Keratinocyte (primary cell): ENCODE results near the gene TMCC1. TPM values are rescaled to one million over a fixed set of nuclear protein-coding genes. Genes with fewer than 3 reads are reported as not detected.

ENCODE experiments used
- DNase-seq: peaks from one replicate; pipeline ENCODE4 v3.0.0-alpha.2; 2011; ENCODE audit warnings: low read depth, missing footprints, low spot score
- FAIRE-seq: peaks from 2 replicates; lab custom pipeline; 2011; peaks lifted over from hg19 to GRCh38; lab: Jason Lieb, UNC
- H2AFZ ChIP-seq: 2 replicates; pipeline ENCODE4 v1.6.0; 2012; ENCODE audit warnings: low read length, control low read depth, inconsistent platforms; ENCODE audit not compliant: control insufficient read depth
- H3K27ac ChIP-seq: 2 replicates; pipeline ENCODE4 v1.5.1; 2011; ENCODE audit warnings: low read length; ENCODE audit not compliant: control insufficient read depth, insufficient read depth
- H3K27me3 ChIP-seq: 3 replicates; pipeline ENCODE4 v1.6.0; 2011; ENCODE audit warnings: low read length; ENCODE audit not compliant: control insufficient read depth, insufficient read depth; ENCODE audit errors: extremely low read depth
- H3K36me3 ChIP-seq, 2 experiments: 2 replicates in 1 of 2; 3 replicates in 1 of 2; pipeline ENCODE4 v1.5.1; 2011; ENCODE audit warnings: low read length in 2 of 2, mild to moderate bottlenecking in 1 of 2; ENCODE audit not compliant: control insufficient read depth in 2 of 2, insufficient read depth in 2 of 2; ENCODE audit errors: extremely low read depth in 1 of 2
- H3K4me1 ChIP-seq: 3 replicates; pipeline ENCODE4 v1.5.1; 2011; ENCODE audit warnings: low read length; ENCODE audit not compliant: control insufficient read depth, insufficient read depth; ENCODE audit errors: extremely low read depth
- H3K4me2 ChIP-seq: 3 replicates; pipeline ENCODE4 v1.6.0; 2011; ENCODE audit warnings: low read depth, low read length; ENCODE audit not compliant: control insufficient read depth, insufficient read depth; ENCODE audit errors: extremely low read depth
- H3K4me3 ChIP-seq, 3 experiments: fragments of 200-600 bp in 1 of 3; sonication (generic) in 1 of 3; 2 replicates in 2 of 3; 3 replicates in 1 of 3; pipeline ENCODE4 v1.5.1; 2011 to 2016; ENCODE audit warnings: low read length in 3 of 3, mild to moderate bottlenecking in 3 of 3, control low read depth in 2 of 3, inconsistent platforms in 1 of 3, low read depth in 1 of 3, mixed read lengths in 1 of 3, mixed run types in 1 of 3, moderate library complexity in 1 of 3; ENCODE audit not compliant: control insufficient read depth in 2 of 3, insufficient read depth in 2 of 3; ENCODE audit errors: extremely low read depth in 1 of 3
- H3K79me2 ChIP-seq: 2 replicates; pipeline ENCODE4 v1.6.0; 2012; ENCODE audit warnings: low read length; ENCODE audit not compliant: control insufficient read depth, insufficient read depth
- H3K9ac ChIP-seq: 3 replicates; pipeline ENCODE4 v1.6.0; 2011; ENCODE audit warnings: low read length; ENCODE audit not compliant: control insufficient read depth, insufficient read depth; ENCODE audit errors: extremely low read depth
- H3K9me1 ChIP-seq: 3 replicates; pipeline ENCODE4 v1.6.0; 2011; ENCODE audit warnings: low read length; ENCODE audit not compliant: control insufficient read depth, insufficient read depth; ENCODE audit errors: extremely low read depth
- H3K9me3 ChIP-seq: 2 replicates; pipeline ENCODE4 v1.5.1; 2012; ENCODE audit warnings: low read depth, low read length; ENCODE audit not compliant: control insufficient read depth
- H4K20me1 ChIP-seq: 3 replicates; pipeline ENCODE4 v1.6.0; 2011; ENCODE audit warnings: low read length; ENCODE audit not compliant: control insufficient read depth, insufficient read depth; ENCODE audit errors: extremely low read depth
- EZH2 ChIP-seq: IDR thresholded peaks from one replicate; pipeline ENCODE4 v1.6.1; 2012; ENCODE audit warnings: inconsistent platforms, mild to moderate bottlenecking, low read length, moderate library complexity
- dilution Hi-C: fragments of 300-500 bp; cut with MboI; formaldehyde crosslinking; loops from one replicate; pipeline ENCODE4 v1.7.0; 2020; ENCODE audit warnings: low sequenced_read_pairs; ENCODE audit not compliant: extremely low pct_ligation_motif_present
- polyA plus RNA-seq, 5 experiments: library from polyadenylated mRNA; depleted of rRNA in 3 of 5; stranded (reverse) in 3 of 5; stranded (forward) in 1 of 5; unstranded in 1 of 5; fragments of >200 nt; gene quantifications; 1 replicate in 1 of 5; 2 replicates in 3 of 5; 3 replicates in 1 of 5; pipeline versions ENCODE4 v1.2.1 to v1.2.3, GENCODE V29; 2011 to 2012; ENCODE audit warnings: missing spikeins in 2 of 5, low read depth in 1 of 5, low replicate concordance in 1 of 5
- TF ChIP-seq, protein P1 (sequence below), 3 experiments: IDR thresholded peaks in 1 of 3; conservative IDR thresholded peaks in 1 of 3; optimal IDR thresholded peaks in 1 of 3; 2 replicates in 2 of 3; 3 replicates in 1 of 3; pipeline versions ENCODE3 to v1.5.1; 2011; ENCODE audit warnings: low read length in 3 of 3, mild to moderate bottlenecking in 3 of 3, moderate library complexity in 2 of 3, control low read depth in 1 of 3, inconsistent platforms in 1 of 3; ENCODE audit not compliant: insufficient read depth in 2 of 3; ENCODE audit errors: extremely low read depth in 1 of 3

The TMCC1 gene
- polyA plus RNA-seq, 1 donor (not counting 4 experiments of a cell fraction or from before 2014, with no cell fraction given) = 27.7 TPM

DNA sequence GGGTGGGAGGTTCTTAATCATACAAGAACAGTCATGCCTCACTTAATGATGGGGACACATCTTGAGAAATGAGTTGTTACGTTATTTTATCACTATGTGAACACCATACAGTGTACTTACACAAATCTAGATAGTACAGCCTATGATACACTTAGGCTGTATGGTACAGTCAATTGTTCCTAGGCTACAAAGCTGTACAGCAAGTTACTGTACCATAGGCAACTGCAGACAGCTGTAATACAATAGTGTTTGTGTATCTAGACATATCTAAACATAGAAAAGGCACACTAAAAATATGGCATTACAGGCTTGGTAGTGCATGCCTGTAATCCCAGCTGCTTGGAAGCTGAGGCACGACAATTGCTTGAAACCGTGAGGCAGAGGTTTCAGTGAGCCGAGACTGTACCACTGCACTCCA lies 231.3 kb downstream of the TMCC1 start:
- FAIRE-seq (no peak), DNase-seq (no peak)
- dilution Hi-C loops = no loop called here
- Histone ChIP-seq H3K9ac (no peak overlapping the region), H4K20me1 (no peaks in the 10 kb centered on the region), H3K36me3 (peaks cover 0 to 9% of the 10 kb centered on the region in 2 experiments), H2AFZ (no peak overlapping the region), H3K4me3 (no peak overlapping the region), H3K79me2 (peaks cover 85% of the 10 kb centered on the region), H3K9me1 (peaks cover 3% of the 10 kb centered on the region), H3K9me3 (no peaks in the 10 kb centered on the region), H3K27ac (peak overlapping the region; percentile 80), H3K4me2 (peak overlapping the region; percentile 86), H3K27me3 (no peaks in the 10 kb centered on the region), H3K4me1 (peaks cover 66% of the 10 kb centered on the region)
- TF ChIP-seq, protein P1, sequence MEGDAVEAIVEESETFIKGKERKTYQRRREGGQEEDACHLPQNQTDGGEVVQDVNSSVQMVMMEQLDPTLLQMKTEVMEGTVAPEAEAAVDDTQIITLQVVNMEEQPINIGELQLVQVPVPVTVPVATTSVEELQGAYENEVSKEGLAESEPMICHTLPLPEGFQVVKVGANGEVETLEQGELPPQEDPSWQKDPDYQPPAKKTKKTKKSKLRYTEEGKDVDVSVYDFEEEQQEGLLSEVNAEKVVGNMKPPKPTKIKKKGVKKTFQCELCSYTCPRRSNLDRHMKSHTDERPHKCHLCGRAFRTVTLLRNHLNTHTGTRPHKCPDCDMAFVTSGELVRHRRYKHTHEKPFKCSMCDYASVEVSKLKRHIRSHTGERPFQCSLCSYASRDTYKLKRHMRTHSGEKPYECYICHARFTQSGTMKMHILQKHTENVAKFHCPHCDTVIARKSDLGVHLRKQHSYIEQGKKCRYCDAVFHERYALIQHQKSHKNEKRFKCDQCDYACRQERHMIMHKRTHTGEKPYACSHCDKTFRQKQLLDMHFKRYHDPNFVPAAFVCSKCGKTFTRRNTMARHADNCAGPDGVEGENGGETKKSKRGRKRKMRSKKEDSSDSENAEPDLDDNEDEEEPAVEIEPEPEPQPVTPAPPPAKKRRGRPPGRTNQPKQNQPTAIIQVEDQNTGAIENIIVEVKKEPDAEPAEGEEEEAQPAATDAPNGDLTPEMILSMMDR (optimal IDR thresholded peaks at IDR 0.05 in 1 of 3, IDR thresholded peaks at IDR 0.05 in 1 of 3, conservative IDR thresholded peaks at IDR 0.05 in 1 of 3; ENCODE audit: extremely low read depth in 1 of 3, insufficient read depth in 2 of 3, low read length in 3 of 3) = no peak
- no peak for TF ChIP-seq EZH2

DNA sequence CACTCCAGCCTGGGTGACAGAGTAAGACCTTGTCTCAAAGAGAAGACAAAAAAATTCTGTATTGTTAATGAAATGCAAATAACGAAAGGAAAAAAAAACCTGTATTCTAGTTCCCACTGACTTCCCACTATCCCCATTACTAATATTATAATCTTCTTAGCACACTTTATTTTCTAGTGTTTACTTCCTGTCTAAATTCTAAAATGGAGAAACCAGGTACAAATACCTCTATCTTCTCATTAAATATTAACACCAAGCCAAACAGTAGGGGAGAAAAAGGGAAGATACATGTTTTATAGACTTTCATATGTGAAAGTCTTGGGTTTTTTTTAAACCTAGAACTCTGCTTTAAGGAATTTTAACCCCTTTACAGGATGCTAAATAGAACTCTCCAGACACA lies 231.7 kb downstream of the TMCC1 start:
- Histone ChIP-seq H2AFZ (no peak overlapping the region), H3K4me2 (no peak overlapping the region), H4K20me1 (no peaks in the 10 kb centered on the region), H3K9ac (no peak overlapping the region), H3K79me2 (peaks cover 89% of the 10 kb centered on the region), H3K4me1 (peaks cover 69% of the 10 kb centered on the region), H3K9me3 (no peaks in the 10 kb centered on the region), H3K36me3 (peaks cover 2 to 9% of the 10 kb centered on the region in 2 experiments), H3K27me3 (no peaks in the 10 kb centered on the region), H3K4me3 (no peak overlapping the region), H3K27ac (peak overlapping the region; percentile 80), H3K9me1 (peaks cover 3% of the 10 kb centered on the region)
- TF ChIP-seq, protein P1 (optimal IDR thresholded peaks at IDR 0.05 in 1 of 3, IDR thresholded peaks at IDR 0.05 in 1 of 3, conservative IDR thresholded peaks at IDR 0.05 in 1 of 3; ENCODE audit: extremely low read depth in 1 of 3, insufficient read depth in 2 of 3, low read length in 3 of 3) = no peak
- TF ChIP-seq EZH2 = no peak
- DNase-seq (no peak), FAIRE-seq (no peak)
- dilution Hi-C loops = no loop called here
